DOHH2 (cell line): ENCODE data around the gene TIRAP.

Experiments
- EZH2phosphoT487 ChIP-seq: fragments of 200-600 bp; sonication (generic); IDR thresholded peaks from 2 replicates; pipeline ENCODE4 v1.6.1; 2017; ENCODE audit warnings: borderline replicate concordance, mild to moderate bottlenecking, antibody characterized with exemption, low read length, moderate library complexity, mixed read lengths
- TF ChIP-seq, protein P1 (sequence below): fragments of 200-600 bp; sonication (generic); IDR thresholded peaks from one replicate; pipeline ENCODE4 v1.5.1; 2014; ENCODE audit warnings: antibody characterized with exemption, mild to moderate bottlenecking, low read depth, low read length; ENCODE audit not compliant: poor library complexity, severe bottlenecking

DNA sequence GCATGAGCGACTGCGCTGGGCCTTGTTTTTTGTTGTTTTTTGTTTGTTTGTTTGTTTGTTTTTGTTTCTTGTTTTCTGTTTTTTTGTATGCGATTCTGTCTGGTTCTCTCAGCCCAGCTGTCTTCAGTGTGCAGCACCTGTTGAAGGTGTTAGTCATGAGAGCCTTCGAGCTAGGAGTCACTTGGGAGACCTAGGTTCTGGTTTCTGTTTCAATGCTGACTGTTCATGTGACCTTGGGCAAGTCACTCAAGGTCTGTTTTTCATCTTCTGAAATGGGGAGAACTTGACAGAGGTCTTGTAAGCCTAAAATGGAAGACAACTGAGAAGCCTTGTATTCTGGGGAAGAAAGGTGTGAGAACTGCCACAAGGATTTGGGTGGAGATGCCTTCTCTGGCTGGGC, 22.8 kb downstream of the TIRAP start:
- TF ChIP-seq, protein P1, sequence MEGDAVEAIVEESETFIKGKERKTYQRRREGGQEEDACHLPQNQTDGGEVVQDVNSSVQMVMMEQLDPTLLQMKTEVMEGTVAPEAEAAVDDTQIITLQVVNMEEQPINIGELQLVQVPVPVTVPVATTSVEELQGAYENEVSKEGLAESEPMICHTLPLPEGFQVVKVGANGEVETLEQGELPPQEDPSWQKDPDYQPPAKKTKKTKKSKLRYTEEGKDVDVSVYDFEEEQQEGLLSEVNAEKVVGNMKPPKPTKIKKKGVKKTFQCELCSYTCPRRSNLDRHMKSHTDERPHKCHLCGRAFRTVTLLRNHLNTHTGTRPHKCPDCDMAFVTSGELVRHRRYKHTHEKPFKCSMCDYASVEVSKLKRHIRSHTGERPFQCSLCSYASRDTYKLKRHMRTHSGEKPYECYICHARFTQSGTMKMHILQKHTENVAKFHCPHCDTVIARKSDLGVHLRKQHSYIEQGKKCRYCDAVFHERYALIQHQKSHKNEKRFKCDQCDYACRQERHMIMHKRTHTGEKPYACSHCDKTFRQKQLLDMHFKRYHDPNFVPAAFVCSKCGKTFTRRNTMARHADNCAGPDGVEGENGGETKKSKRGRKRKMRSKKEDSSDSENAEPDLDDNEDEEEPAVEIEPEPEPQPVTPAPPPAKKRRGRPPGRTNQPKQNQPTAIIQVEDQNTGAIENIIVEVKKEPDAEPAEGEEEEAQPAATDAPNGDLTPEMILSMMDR, result no peak
- TF ChIP-seq EZH2phosphoT487, result no peak
